Spleen (tissue), 11 donors: ENCODE data around the gene CDKN1C. TPM values are rescaled to one million over a fixed set of nuclear protein-coding genes. Genes with fewer than 3 reads are reported as not detected.

Source experiments
- DNase-seq: peaks from one replicate; pipeline ENCODE4 v3.0.0-alpha.2; 2020
- H3K27ac ChIP-seq, 8 donors: fragments of 200-600 bp; sonication (generic) in 7 of 8; 1 replicate in 4 of 8; 2 replicates in 4 of 8; pipeline versions ENCODE4 v1.5.0 to v1.8.0; 2016 to 2021; ENCODE audit warnings: inconsistent platforms in 4 of 8, mild to moderate bottlenecking in 4 of 8, moderate library complexity in 1 of 8
- H3K27me3 ChIP-seq, 7 donors: fragments of 200-600 bp; sonication (generic) in 6 of 7; replicated peaks in 1 of 7; 1 replicate in 4 of 7; 2 replicates in 3 of 7; pipeline versions ENCODE4 v1.5.0 to v1.8.0; 2016 to 2021; ENCODE audit warnings: inconsistent platforms in 3 of 7, mild to moderate bottlenecking in 1 of 7
- H3K36me3 ChIP-seq, 6 donors: fragments of 200-600 bp; sonication (generic) in 5 of 6; 1 replicate in 4 of 6; 2 replicates in 2 of 6; pipeline versions ENCODE4 v1.5.0 to v1.8.0; 2016 to 2021; ENCODE audit warnings: inconsistent platforms in 2 of 6
- H3K4me1 ChIP-seq, 6 donors: fragments of 200-600 bp; sonication (generic) in 5 of 6; 1 replicate in 3 of 6; 2 replicates in 3 of 6; pipeline versions ENCODE4 v1.5.0 to v1.8.0; 2016 to 2021; ENCODE audit warnings: inconsistent platforms in 3 of 6
- H3K4me3 ChIP-seq, 8 donors: fragments of 200-600 bp; sonication (generic) in 7 of 8; 1 replicate in 4 of 8; 2 replicates in 4 of 8; pipeline versions ENCODE4 v1.5.0 to v1.8.0; 2016 to 2021; ENCODE audit warnings: inconsistent platforms in 4 of 8, mild to moderate bottlenecking in 4 of 8, moderate library complexity in 2 of 8
- H3K9me3 ChIP-seq, 8 donors: fragments of 200-600 bp; sonication (generic) in 7 of 8; 1 replicate in 4 of 8; 2 replicates in 4 of 8; pipeline versions ENCODE4 v1.5.0 to v1.8.0; 2016 to 2021; ENCODE audit warnings: inconsistent platforms in 4 of 8
- CTCF ChIP-seq, 11 experiments: fragments of 200-600 bp in 7 of 11; fragments of 450-650 bp in 4 of 11; sonication (generic) in 4 of 11; IDR thresholded peaks in 8 of 11; conservative IDR thresholded peaks in 3 of 11; 1 replicate in 7 of 11; 2 replicates in 4 of 11; pipeline versions ENCODE4 v1.4.0 to v1.8.0; 2016 to 2021; ENCODE audit warnings: antibody characterized with exemption in 11 of 11, inconsistent platforms in 4 of 11, mild to moderate bottlenecking in 1 of 11
- POLR2A ChIP-seq, 3 donors: fragments of 450-650 bp; IDR thresholded peaks; one replicate each; pipeline ENCODE4 v1.5.1; 2017; ENCODE audit warnings: antibody characterized with exemption in 3 of 3, mild to moderate bottlenecking in 1 of 3
- POLR2AphosphoS5 ChIP-seq, 3 donors: sonication (generic); formaldehyde crosslinking; IDR thresholded peaks; one replicate each; pipeline ENCODE4 v1.5.1; 2017; ENCODE audit warnings: antibody characterized with exemption in 3 of 3
- WGBS, 5 donors: extraction: QIAGEN DNeasy Blood & Tissue Kit in 3 of 5; methylation state at CpG; one replicate each; pipeline versions ENCODE4 v1.1.5 to v1.1.7; 2013 to 2018; 5-methylcytosine and 5-hydroxymethylcytosine counted together
- intact Hi-C: fragments of 100-400 bp; cut with DNase I; formaldehyde crosslinking; loops from one replicate; pipeline ENCODE4 v1.15.0; 2023; ENCODE audit warnings: low total_unique reads
- polyA plus RNA-seq, 3 donors: library from polyadenylated mRNA; stranded (reverse); fragments of 200-250 nt; gene quantifications; one replicate each; pipeline ENCODE4 v1.2.1, GENCODE V29; 2013
- total RNA-seq, 7 donors: library from RNA; depleted of rRNA in 3 of 7; stranded (reverse); fragments of >200 nt in 3 of 7; fragmentation: NEBNext Ultra II Directional in 4 of 7; extraction: Animal tissue kit (Norgen Biotek cat#: 25700) in 4 of 7; gene quantifications; one replicate each; pipeline versions ENCODE4 v1.1.0 to v1.2.1, GENCODE V29; 2016 to 2021
- donor health status: healthy with polysubstance abuse.
- donor health status: DM: no; HTN: no; CAD: no; lungs with moderate emphysema.
- donor health status: DM: no; HTN: no; CAD: no.
- donor health status: Bipolar disorder and iron deficiency.
- donor health status: healthy.
- donor health status: DM: no; HTN: no; CAD: no.
- donor health status: DM: yes; HTN: yes; CAD: no.

CDKN1C gene
- total and polyA plus RNA-seq, 10 donors = 5.4 to 40.4 (median 14.2) TPM

GRCh38 chr11:2878782-2879181, 6.8 kb downstream of the CDKN1C start:
- intact Hi-C loops = no loop called here
- Histone ChIP-seq H3K36me3 (no peaks in the 10 kb centered on the region), H3K4me3 (no peak overlapping the region), H3K27ac (no peak overlapping the region), H3K27me3 (peaks cover 0 to 13% (median 6%) of the 10 kb centered on the region in 7 donors), H3K4me1 (peaks cover 4 to 31% (median 18%) of the 10 kb centered on the region in 6 donors), H3K9me3 (peaks cover 0 to 14% (median 5%) of the 10 kb centered on the region in 8 donors)
- WGBS, 5 donors = 90 to 99% (median 94%) methylated on average over 8 of the region's 8 CpGs
- TF ChIP-seq POLR2A (IDR thresholded peaks at IDR 0.05) (no peak), CTCF (IDR thresholded peaks at IDR 0.05 in 8 of 11, conservative IDR thresholded peaks at IDR 0.05 in 3 of 11) (no peak), POLR2AphosphoS5 (IDR thresholded peaks at IDR 0.05) (no peak)
- no peak for DNase-seq

- no peak overlapping the region for H3K27ac ChIP-seq
- no peak overlapping the region for H3K4me3 ChIP-seq
- TF ChIP-seq POLR2A (IDR thresholded peaks at IDR 0.05) = no peak
- TF ChIP-seq CTCF (IDR thresholded peaks at IDR 0.05 in 8 of 11, conservative IDR thresholded peaks at IDR 0.05 in 3 of 11) = no peak
- TF ChIP-seq POLR2AphosphoS5 (IDR thresholded peaks at IDR 0.05) = no peak
- H3K4me1 ChIP-seq = peaks cover 0 to 17% (median 10%) of the 10 kb centered on the region in 6 donors
- intact Hi-C loops = no loop called here
- no peak for DNase-seq
- no peaks in the 10 kb centered on the region for H3K36me3 ChIP-seq
- peaks cover 0 to 7% (median 0%) of the 10 kb centered on the region in 7 donors for H3K27me3 ChIP-seq
- peaks cover 0 to 14% (median 5%) of the 10 kb centered on the region in 8 donors for H3K9me3 ChIP-seq
- WGBS, 5 donors = 73 to 86% (median 77%) methylated on average over 6 of the region's 6 CpGs
Measured at GRCh38 chr11:2877474-2877873, 8.1 kb downstream of the CDKN1C start.

GRCh38 chr11:2874963-2875362, 10.6 kb downstream of the CDKN1C start:
- peaks cover 0 to 20% (median 9%) of the 10 kb centered on the region in 6 donors for H3K4me1 ChIP-seq
- peaks cover 0 to 14% (median 5%) of the 10 kb centered on the region in 8 donors for H3K9me3 ChIP-seq
- intact Hi-C loops = no loop called here
- DNase-seq = no peak
- H3K27ac ChIP-seq = no peak overlapping the region
- H3K27me3 ChIP-seq = peaks cover 0 to 30% (median 15%) of the 10 kb centered on the region in 7 donors
- no peaks in the 10 kb centered on the region for H3K36me3 ChIP-seq
- no peak for TF ChIP-seq POLR2AphosphoS5 (IDR thresholded peaks at IDR 0.05)
- no peak for TF ChIP-seq POLR2A (IDR thresholded peaks at IDR 0.05)
- H3K4me3 ChIP-seq = no peak overlapping the region
- 80 to 92% (median 90%) methylated on average over 10 of the region's 10 CpGs for WGBS, 5 donors

GRCh38 chr11:2870969-2871680, 14.4 kb downstream of the CDKN1C start:
- peaks cover 0 to 67% (median 31%) of the 10 kb centered on the region in 7 donors for H3K27me3 ChIP-seq
- intact Hi-C loops = no loop called here

More at GRCh38 chr11:2870969-2871680, 14.4 kb downstream of the CDKN1C start:
- WGBS, 5 donors = 44 to 58% (median 56%) methylated on average over 22 of the region's 22 CpGs
- no peak for DNase-seq
- TF ChIP-seq POLR2AphosphoS5 (IDR thresholded peaks at IDR 0.05) (peak in 1 of 3 donors; percentile 28), CTCF (IDR thresholded peaks at IDR 0.05 in 8 of 11, conservative IDR thresholded peaks at IDR 0.05 in 3 of 11) (no peak), POLR2A (IDR thresholded peaks at IDR 0.05) (no peak)
- Histone ChIP-seq H3K27ac (peak overlapping the region in 1 of 8 donors; percentile 18), H3K9me3 (peaks cover 0 to 8% (median 3%) of the 10 kb centered on the region in 8 donors), H3K36me3 (no peaks in the 10 kb centered on the region), H3K4me1 (peaks cover 0 to 44% (median 18%) of the 10 kb centered on the region in 6 donors), H3K4me3 (no peak overlapping the region)
